Measurements from ENCODE around the gene SPDYA.

SPDYA gene

DNA sequence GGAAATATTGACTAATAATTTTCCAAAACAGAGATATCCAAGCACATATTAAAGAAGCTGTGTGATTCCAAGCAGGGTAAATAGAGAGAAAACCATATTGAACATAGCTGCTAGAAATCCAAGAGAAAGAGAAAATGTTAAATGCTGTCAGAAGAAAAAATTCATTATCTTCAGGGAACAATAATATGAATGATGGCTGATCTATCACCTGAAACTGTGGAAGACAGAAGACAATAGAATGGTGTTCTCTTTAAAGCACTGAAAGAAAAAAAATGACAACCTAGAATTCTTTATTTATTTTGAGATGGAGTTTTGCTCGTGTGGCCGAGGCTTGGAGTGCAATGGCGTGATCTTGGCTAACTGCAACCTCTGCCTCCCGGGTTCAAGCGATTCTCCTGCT, 41.7 kb upstream of the SPDYA start:
- Histone ChIP-seq H3K4me2 (ENCODE audit: low read length) (no peak overlapping the region), H3K4me1 (ENCODE audit: insufficient read depth, low read length, severe bottlenecking) (peaks cover 4% of the 10 kb centered on the region), H3K36me3 (ENCODE audit: insufficient read depth, low read length) (no peaks in the 10 kb centered on the region; the same call in 1 of the 2 replicates), H3K9me3 (ENCODE audit: low read length) (0 out of 2 replicates have a peak, but pooled peaks cover 8% of the 10 kb centered on the region), H3K9ac (ENCODE audit: low read length) (no peak overlapping the region), H3F3A (ENCODE audit: insufficient read depth, low read length) (no peaks in the 10 kb centered on the region), H3K79me2 (ENCODE audit: insufficient read depth, low read length) (peaks cover 96% of the 10 kb centered on the region), H4K20me1 (ENCODE audit: insufficient read depth, low read length) (peaks cover 8% of the 10 kb centered on the region; the same call in 1 of the 2 replicates), H3K9me2 (ENCODE audit: low read depth, low read length) (no peaks in the 10 kb centered on the region), H2AFZ (ENCODE audit: low read length) (no peak overlapping the region), H3K4me3 (ENCODE audit: low read depth, low read length, poor library complexity, severe bottlenecking) (no peak overlapping the region), H3K27me3 (ENCODE audit: insufficient read depth, low read length) (no peaks in the 10 kb centered on the region), H3K27ac (ENCODE audit: low read depth, low read length, poor library complexity, severe bottlenecking) (no peak overlapping the region)
- TF ChIP-seq, protein P1, sequence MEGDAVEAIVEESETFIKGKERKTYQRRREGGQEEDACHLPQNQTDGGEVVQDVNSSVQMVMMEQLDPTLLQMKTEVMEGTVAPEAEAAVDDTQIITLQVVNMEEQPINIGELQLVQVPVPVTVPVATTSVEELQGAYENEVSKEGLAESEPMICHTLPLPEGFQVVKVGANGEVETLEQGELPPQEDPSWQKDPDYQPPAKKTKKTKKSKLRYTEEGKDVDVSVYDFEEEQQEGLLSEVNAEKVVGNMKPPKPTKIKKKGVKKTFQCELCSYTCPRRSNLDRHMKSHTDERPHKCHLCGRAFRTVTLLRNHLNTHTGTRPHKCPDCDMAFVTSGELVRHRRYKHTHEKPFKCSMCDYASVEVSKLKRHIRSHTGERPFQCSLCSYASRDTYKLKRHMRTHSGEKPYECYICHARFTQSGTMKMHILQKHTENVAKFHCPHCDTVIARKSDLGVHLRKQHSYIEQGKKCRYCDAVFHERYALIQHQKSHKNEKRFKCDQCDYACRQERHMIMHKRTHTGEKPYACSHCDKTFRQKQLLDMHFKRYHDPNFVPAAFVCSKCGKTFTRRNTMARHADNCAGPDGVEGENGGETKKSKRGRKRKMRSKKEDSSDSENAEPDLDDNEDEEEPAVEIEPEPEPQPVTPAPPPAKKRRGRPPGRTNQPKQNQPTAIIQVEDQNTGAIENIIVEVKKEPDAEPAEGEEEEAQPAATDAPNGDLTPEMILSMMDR (IDR thresholded peaks at IDR 0.05; ENCODE audit: low read length), result no peak
- no peak for TF ChIP-seq EZH2 (IDR thresholded peaks at IDR 0.05; ENCODE audit: borderline replicate concordance, low read length)

DNA sequence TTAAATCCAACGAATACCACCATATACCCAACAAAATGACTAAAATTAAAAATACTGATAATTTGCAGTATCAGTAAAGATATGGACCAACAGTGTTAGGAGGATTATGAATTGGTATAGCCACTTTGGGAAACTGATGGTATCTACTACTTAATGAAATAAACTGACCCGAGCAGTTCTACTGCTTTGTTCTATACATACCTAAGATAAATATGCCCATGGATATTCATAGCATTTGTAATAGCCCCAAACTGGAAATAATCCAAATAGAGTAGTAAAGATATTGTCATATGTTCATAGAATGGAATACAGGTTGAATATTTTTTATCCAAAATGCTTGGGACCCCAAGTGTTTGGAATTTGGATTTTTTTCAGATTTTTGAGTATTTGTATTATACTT, 38.3 kb upstream of the SPDYA start:
- no peaks in the 10 kb centered on the region for H3F3A ChIP-seq (ENCODE audit: insufficient read depth, low read length)
- TF ChIP-seq EZH2 (IDR thresholded peaks at IDR 0.05; ENCODE audit: borderline replicate concordance, low read length), result no peak
- TF ChIP-seq, protein P1 (IDR thresholded peaks at IDR 0.05; ENCODE audit: low read length), result no peak
- H3K9me2 ChIP-seq (ENCODE audit: low read depth, low read length), result no peaks in the 10 kb centered on the region
- peaks cover 85% of the 10 kb centered on the region for H3K79me2 ChIP-seq (ENCODE audit: insufficient read depth, low read length)
- no peak overlapping the region for H3K9ac ChIP-seq (ENCODE audit: low read length)
- peaks cover 9% of the 10 kb centered on the region for H3K36me3 ChIP-seq (ENCODE audit: insufficient read depth, low read length)
- no peak overlapping the region for H3K27ac ChIP-seq (ENCODE audit: low read depth, low read length, poor library complexity, severe bottlenecking)
- H3K4me3 ChIP-seq (ENCODE audit: low read depth, low read length, poor library complexity, severe bottlenecking), result no peak overlapping the region
- H4K20me1 ChIP-seq (ENCODE audit: insufficient read depth, low read length), result peaks cover 8% of the 10 kb centered on the region; the same call in 1 of the 2 replicates
- no peak overlapping the region for H2AFZ ChIP-seq (ENCODE audit: low read length)
- no peak overlapping the region for H3K4me2 ChIP-seq (ENCODE audit: low read length)
- peaks cover 4% of the 10 kb centered on the region for H3K4me1 ChIP-seq (ENCODE audit: insufficient read depth, low read length, severe bottlenecking)
- 0 out of 2 replicates have a peak, but pooled peaks cover 8% of the 10 kb centered on the region for H3K9me3 ChIP-seq (ENCODE audit: low read length)
- no peaks in the 10 kb centered on the region for H3K27me3 ChIP-seq (ENCODE audit: insufficient read depth, low read length)

DNA sequence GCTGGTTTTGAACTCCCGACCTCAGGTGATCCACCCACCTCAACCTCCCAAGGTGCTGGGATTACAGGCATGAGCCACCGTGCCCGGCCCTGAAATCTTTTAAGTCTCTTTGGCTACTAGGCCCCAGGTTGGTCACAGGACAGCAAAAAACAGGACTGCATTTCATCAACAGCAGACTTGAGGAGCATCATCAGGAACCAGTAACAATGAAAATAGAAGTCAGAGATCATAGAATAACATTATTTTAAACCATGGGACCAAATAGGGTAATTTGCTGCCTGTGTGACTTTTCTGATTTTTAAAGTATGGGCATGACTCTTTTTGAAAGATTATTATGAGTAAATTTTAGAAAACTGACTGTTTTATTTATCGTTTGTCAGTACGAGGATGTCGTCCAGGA, 34.2 kb upstream of the SPDYA start:
- Histone ChIP-seq H3K27ac (ENCODE audit: low read depth, low read length, poor library complexity, severe bottlenecking) (no peak overlapping the region), H3K9ac (ENCODE audit: low read length) (no peak overlapping the region), H3K4me1 (ENCODE audit: insufficient read depth, low read length, severe bottlenecking) (no peaks in the 10 kb centered on the region), H2AFZ (ENCODE audit: low read length) (no peak overlapping the region), H4K20me1 (ENCODE audit: insufficient read depth, low read length) (peaks cover 8% of the 10 kb centered on the region; the same call in 1 of the 2 replicates), H3K9me2 (ENCODE audit: low read depth, low read length) (no peaks in the 10 kb centered on the region), H3K36me3 (ENCODE audit: insufficient read depth, low read length) (peaks cover 47% of the 10 kb centered on the region), H3K4me2 (ENCODE audit: low read length) (no peak overlapping the region), H3K79me2 (ENCODE audit: insufficient read depth, low read length) (peaks cover 47% of the 10 kb centered on the region), H3K9me3 (ENCODE audit: low read length) (no peaks in the 10 kb centered on the region), H3F3A (ENCODE audit: insufficient read depth, low read length) (no peaks in the 10 kb centered on the region), H3K4me3 (ENCODE audit: low read depth, low read length, poor library complexity, severe bottlenecking) (no peak overlapping the region), H3K27me3 (ENCODE audit: insufficient read depth, low read length) (no peaks in the 10 kb centered on the region)
- TF ChIP-seq, protein P1 (IDR thresholded peaks at IDR 0.05; ENCODE audit: low read length), result no peak
- no peak for TF ChIP-seq EZH2 (IDR thresholded peaks at IDR 0.05; ENCODE audit: borderline replicate concordance, low read length)
